AG04450 (cell line): Measurements from ENCODE around the gene LDB1. TPM values are rescaled to one million over a fixed set of nuclear protein-coding genes. Genes with fewer than 3 reads are reported as not detected.

Source experiments
- CTCF ChIA-PET: fragments of 300-600, 350-600 bp; formaldehyde crosslinking; extraction: SDS; loops from one replicate; lab custom pipeline; 2022; ENCODE audit warnings: antibody characterized with exemption, inconsistent platforms; lab: Charles Lee
- POLR2A ChIA-PET: fragments of 350-600 bp; formaldehyde crosslinking; extraction: SDS; loops from one replicate; lab custom pipeline; 2021; ENCODE audit warnings: antibody characterized with exemption, inconsistent platforms; lab: Yijun Ruan, JAX
- DNase-seq: peaks from one replicate; pipeline ENCODE4 v3.0.0-alpha.2; 2011; ENCODE audit warnings: low read depth, low spot score
- H3K27ac ChIP-seq: one replicate; pipeline ENCODE4 v1.5.1; 2012; ENCODE audit warnings: low read depth, low read length, control low read depth
- H3K27me3 ChIP-seq: one replicate; pipeline ENCODE4 v1.6.0; 2012; ENCODE audit warnings: low read length; ENCODE audit not compliant: control insufficient read depth, insufficient read depth
- H3K4me3 ChIP-seq: 2 replicates; pipeline ENCODE4 v1.5.1; 2011; ENCODE audit warnings: mild to moderate bottlenecking, low read depth, low read length, control low read depth
- H3K9me3 ChIP-seq: 2 replicates; pipeline ENCODE4 v1.5.1; 2012; ENCODE audit warnings: low read length; ENCODE audit not compliant: control insufficient read depth, insufficient read depth
- polyA plus RNA-seq: library from polyadenylated mRNA; depleted of rRNA; stranded (reverse); fragments of >200 nt; gene quantifications from 2 replicates; pipeline ENCODE4 v1.2.3, GENCODE V29; 2011
- TF ChIP-seq, protein P1 (sequence below): IDR thresholded peaks from 2 replicates; pipeline ENCODE4 v1.5.1; 2011; ENCODE audit warnings: low read depth, low read length, control low read depth, inconsistent platforms

Gene LDB1
- polyA plus RNA-seq, 1 experiment, result 95.7 TPM

DNA sequence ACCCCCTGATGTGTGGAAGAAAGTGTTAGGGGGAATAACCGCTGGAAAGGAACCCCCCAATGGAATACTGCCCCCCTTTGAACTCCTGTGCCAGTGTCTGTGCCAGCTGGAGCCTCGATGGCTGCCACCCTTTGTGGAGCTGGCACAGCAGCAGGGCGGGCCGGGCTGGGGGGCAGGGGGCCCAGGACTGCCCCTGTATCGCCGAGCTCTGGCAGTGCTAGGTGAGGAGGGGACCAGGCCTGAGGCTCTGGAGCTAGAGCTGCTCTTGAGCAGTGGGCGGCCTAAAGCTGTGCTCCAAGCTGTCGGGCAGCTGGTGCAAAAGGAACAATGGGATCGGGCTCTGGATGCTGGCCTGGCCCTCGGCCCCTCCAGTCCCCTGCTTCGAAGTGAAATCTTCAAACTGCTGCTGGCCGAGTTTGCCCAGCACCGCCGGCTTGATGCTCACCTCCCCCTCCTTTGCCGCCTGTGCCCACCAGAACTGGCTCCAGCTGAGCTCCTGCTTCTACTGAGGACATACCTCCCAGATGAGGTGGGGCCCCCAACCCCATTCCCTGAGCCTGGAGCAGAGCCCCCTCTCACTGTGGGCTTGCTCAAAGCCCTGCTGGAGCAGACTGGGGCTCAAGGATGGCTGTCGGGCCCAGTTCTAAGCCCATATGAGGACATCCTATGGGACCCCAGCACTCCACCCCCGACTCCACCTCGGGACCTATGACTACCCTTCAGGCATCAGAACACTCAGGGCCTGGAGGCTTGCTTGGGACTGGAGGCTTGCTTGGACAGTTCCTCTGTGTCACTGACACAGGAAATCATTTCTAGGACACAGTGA is 52.9 kb downstream of the LDB1 start:
- H3K27ac ChIP-seq, result no peak overlapping the region

DNA sequence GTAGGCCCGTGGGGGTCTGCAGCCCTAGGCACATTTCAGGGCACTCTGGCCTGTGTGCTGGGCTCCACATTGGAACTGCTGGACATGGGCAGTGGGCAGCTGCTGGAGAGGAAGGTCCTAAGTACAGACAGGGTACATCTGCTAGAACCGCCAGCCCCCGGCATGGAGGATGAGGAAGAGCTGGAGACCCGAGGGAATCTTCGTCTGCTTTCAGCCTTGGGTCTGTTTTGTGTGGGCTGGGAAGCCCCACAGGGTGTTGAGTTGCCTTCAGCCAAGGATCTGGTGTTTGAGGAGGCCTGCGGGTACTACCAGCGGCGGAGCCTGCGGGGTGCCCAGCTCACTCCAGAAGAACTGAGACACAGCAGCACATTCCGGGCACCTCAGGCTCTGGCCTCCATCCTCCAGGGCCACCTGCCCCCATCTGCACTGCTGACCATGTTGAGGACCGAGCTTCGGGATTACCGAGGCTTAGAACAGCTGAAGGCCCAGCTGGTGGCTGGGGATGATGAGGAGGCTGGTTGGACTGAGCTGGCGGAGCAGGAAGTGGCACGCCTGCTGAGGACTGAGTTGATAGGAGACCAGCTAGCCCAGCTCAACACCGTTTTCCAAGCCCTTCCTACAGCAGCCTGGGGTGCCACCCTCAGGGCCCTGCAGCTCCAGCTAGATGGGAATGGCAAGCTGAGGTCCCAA is 53.6 kb downstream of the LDB1 start:
- TF ChIP-seq, protein P1, sequence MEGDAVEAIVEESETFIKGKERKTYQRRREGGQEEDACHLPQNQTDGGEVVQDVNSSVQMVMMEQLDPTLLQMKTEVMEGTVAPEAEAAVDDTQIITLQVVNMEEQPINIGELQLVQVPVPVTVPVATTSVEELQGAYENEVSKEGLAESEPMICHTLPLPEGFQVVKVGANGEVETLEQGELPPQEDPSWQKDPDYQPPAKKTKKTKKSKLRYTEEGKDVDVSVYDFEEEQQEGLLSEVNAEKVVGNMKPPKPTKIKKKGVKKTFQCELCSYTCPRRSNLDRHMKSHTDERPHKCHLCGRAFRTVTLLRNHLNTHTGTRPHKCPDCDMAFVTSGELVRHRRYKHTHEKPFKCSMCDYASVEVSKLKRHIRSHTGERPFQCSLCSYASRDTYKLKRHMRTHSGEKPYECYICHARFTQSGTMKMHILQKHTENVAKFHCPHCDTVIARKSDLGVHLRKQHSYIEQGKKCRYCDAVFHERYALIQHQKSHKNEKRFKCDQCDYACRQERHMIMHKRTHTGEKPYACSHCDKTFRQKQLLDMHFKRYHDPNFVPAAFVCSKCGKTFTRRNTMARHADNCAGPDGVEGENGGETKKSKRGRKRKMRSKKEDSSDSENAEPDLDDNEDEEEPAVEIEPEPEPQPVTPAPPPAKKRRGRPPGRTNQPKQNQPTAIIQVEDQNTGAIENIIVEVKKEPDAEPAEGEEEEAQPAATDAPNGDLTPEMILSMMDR, result no peak
- CTCF ChIA-PET, result interaction anchor here (1.4 to 2.1 kb wide), 2 partner anchors 226 to 285 kb away, joined by 5 to 11 read pairs; no protein-coding TSS in a partner anchor
- Histone ChIP-seq H3K4me3 (peak overlapping the region; percentile 79), H3K9me3 (no peaks in the 10 kb centered on the region; the same call in 1 of the 2 replicates), H3K27me3 (no peaks in the 10 kb centered on the region), H3K27ac (no peak overlapping the region)
- DNase-seq, result no peak
- POLR2A ChIA-PET, result interaction anchor here (1.6 kb wide), 1 partner anchor 48 kb away, joined by 4 read pairs; no protein-coding TSS in a partner anchor

More for the DNA sequence above, 52.9 kb downstream of the LDB1 start:
- no peak for DNase-seq
- Histone ChIP-seq H3K4me3 (no peak overlapping the region), H3K27me3 (no peaks in the 10 kb centered on the region), H3K9me3 (no peaks in the 10 kb centered on the region; the same call in 1 of the 2 replicates)
- CTCF ChIA-PET, result interaction anchor here (0.6 to 2.9 kb wide), 4 partner anchors 226 to 286 kb away, joined by 3 to 17 read pairs (median 8); no protein-coding TSS in a partner anchor
- POLR2A ChIA-PET, result interaction anchor here (1.6 kb wide), 1 partner anchor 47 kb away, joined by 4 read pairs; no protein-coding TSS in a partner anchor
- TF ChIP-seq, protein P1, result no peak

DNA sequence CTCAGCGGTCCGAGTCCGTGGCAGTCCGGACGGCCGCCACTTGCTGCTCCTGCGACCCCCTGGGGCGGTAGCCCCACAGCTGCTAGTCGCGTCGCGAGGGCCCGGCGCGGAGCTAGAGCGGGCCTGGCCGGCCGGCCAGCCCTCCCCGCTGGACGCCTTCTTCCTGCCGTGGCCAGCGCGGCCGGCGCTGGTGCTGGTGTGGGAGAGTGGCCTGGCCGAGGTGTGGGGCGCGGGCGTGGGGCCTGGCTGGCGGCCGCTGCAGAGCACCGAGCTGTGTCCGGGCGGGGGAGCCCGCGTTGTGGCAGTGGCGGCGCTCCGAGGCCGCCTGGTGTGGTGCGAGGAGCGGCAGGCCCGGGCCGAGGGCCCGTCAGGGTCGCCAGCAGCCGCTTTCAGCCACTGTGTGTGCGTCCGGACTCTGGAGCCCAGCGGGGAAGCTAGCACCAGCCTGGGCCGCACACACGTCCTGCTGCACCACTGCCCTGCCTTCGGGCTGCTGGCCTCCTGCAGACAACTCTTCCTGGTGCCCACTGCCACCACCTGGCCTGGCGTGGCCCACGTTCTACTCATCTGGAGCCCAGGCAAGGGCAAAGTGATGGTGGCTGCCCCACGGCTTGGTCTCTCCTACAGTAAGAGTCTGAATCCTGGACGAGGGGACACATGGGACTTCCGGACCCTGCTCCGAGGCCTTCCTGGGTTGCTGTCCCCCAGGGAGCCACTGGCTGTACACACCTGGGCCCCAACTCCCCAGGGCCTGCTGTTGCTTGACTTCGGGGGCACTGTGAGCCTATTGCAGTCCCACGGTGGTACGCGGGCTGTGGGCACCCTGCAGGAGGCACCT is 54.4 kb downstream of the LDB1 start:
- POLR2A ChIA-PET, result interaction anchor here (0.6 to 1.6 kb wide), 3 partner anchors 29 to 247 kb away, joined by 4 read pairs; partner anchors contain the start of gene OGA
- peak overlapping the region; percentile 79 for H3K4me3 ChIP-seq

DNA sequence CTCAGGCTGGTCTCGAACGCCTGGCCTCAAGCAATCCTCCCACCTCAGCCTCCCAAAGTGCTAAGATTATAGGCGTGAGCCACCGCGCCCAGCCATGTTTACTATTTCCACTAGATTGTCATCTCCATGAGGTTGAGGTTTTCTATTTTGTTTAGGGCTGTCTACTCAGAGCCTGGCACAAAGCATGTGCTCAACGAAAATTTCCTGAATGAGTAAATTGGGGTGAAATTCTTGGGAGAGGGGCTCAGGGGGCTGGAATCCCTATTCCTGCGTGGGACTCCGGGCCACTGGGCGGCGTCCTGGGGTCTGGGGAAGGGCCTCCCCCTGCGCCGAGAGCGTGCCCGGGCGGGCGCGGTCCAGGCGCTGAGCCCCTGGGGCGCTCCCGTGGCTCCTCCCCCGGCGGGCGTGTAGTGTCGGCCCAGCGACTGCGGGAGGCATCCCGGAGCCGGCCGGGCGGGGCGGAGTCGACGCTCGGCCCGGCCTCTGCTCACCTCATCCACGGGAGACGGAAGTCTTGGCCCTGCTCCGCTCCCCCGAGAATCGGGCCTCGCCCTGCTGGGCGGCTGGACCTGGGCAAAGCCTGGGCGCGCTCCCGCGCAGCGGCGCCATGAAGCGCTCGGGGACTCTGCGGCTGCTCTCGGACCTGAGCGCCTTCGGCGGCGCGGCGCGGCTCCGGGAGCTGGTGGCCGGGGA is 55.2 kb downstream of the LDB1 start, which contains the start of gene HPS6:
Gene HPS6 (plus strand): TSS at position 482 of the 693 bp plus-strand sequence. CDS start 126 bp downstream, at position 608.
- TF ChIP-seq, protein P1, result no peak
- ChIA-PET CTCF (interaction anchor here (2.1 kb wide), 1 partner anchor 224 kb away, joined by 11 read pairs; no protein-coding TSS in a partner anchor), POLR2A (interaction anchor here (0.6 to 1.2 kb wide), 2 partner anchors 28 to 247 kb away, joined by 4 read pairs; partner anchors contain the start of gene OGA)
- peak within 1 kb of the TSS; percentile 79 for H3K4me3 ChIP-seq
- H3K9me3 ChIP-seq, result no peaks in the 10 kb centered on the region; the same call in 1 of the 2 replicates
- peak within 1 kb of the TSS; percentile 52 for H3K27ac ChIP-seq
- DNase-seq, result peak; percentile 51
- no peaks in the 10 kb centered on the region for H3K27me3 ChIP-seq

More for the DNA sequence above, 54.4 kb downstream of the LDB1 start:
- DNase-seq, result no peak
- Histone ChIP-seq H3K9me3 (no peaks in the 10 kb centered on the region; the same call in 1 of the 2 replicates), H3K27me3 (no peaks in the 10 kb centered on the region), H3K27ac (no peak overlapping the region)
- CTCF ChIA-PET, result interaction anchor here (1.4 to 2.1 kb wide), 2 partner anchors 225 to 284 kb away, joined by 5 to 11 read pairs; no protein-coding TSS in a partner anchor
- TF ChIP-seq, protein P1, result no peak
